Osteocyte (in vitro differentiated cells): ENCODE data around the gene EXOSC10. TPM values are rescaled to one million over a fixed set of nuclear protein-coding genes. Genes with fewer than 3 reads are reported as not detected.
"Not testable (repeated sequence)": the region's sequence is repeated elsewhere in the genome, so short reads cannot be mapped to it uniquely, and the experiment has no call there.

Source experiments
- DNase-seq: peaks from one replicate; pipeline ENCODE4 v3.0.0; 2021; ENCODE audit warnings: mixed read lengths; ENCODE audit not compliant: unreplicated experiment; ENCODE audit errors: extremely low spot score
- H3K27ac Mint-ChIP-seq: one replicate; pipeline ENCODE4 v1.8.0; 2021; ENCODE audit warnings: mild to moderate bottlenecking, mixed read lengths; ENCODE audit not compliant: unreplicated experiment
- H3K27me3 Mint-ChIP-seq: one replicate; pipeline ENCODE4 v1.8.0; 2021; ENCODE audit warnings: mixed read lengths; ENCODE audit not compliant: unreplicated experiment
- H3K36me3 Mint-ChIP-seq: one replicate; pipeline ENCODE4 v1.8.0; 2021; ENCODE audit warnings: mixed read lengths; ENCODE audit not compliant: unreplicated experiment
- H3K4me1 Mint-ChIP-seq: one replicate; pipeline ENCODE4 v1.8.0; 2021; ENCODE audit warnings: mixed read lengths; ENCODE audit not compliant: unreplicated experiment
- H3K4me3 Mint-ChIP-seq: one replicate; pipeline ENCODE4 v1.8.0; 2021; ENCODE audit warnings: mild to moderate bottlenecking, moderate library complexity, mixed read lengths; ENCODE audit not compliant: unreplicated experiment
- H3K9me3 Mint-ChIP-seq: one replicate; pipeline ENCODE4 v1.8.0; 2021; ENCODE audit warnings: mixed read lengths; ENCODE audit not compliant: unreplicated experiment
- CTCF ChIP-seq: fragments of 200-600 bp; sonication (generic); IDR thresholded peaks from 2 replicates; pipeline ENCODE4 v1.5.0; 2021; ENCODE audit warnings: antibody characterized with exemption, mild to moderate bottlenecking, moderate library complexity
- total RNA-seq: library from RNA; stranded (reverse); gene quantifications from 2 replicates; pipeline ENCODE4 v1.2.1, GENCODE V29; 2021

EXOSC10 gene
- total RNA-seq, 1 donor from 2014 or later: 66.1 TPM

- H3K9me3 Mint-ChIP-seq: no peaks in the 10 kb centered on the region
- no peaks in the 10 kb centered on the region for H3K27me3 Mint-ChIP-seq
- no peaks in the 10 kb centered on the region for H3K36me3 Mint-ChIP-seq
- TF ChIP-seq CTCF: no peak
- no peak overlapping the region for H3K27ac Mint-ChIP-seq
- no peaks in the 10 kb centered on the region for H3K4me1 Mint-ChIP-seq
- DNase-seq: no peak
- H3K4me3 Mint-ChIP-seq: no peak overlapping the region
These were observed 55.4 kb downstream of the EXOSC10 start for GRCh38 chr1:11044086-11044848.

GRCh38 chr1:11042995-11043874 is 56.4 kb downstream of the EXOSC10 start:
- no peaks in the 10 kb centered on the region for H3K4me1 Mint-ChIP-seq
- no peak for DNase-seq
- H3K4me3 Mint-ChIP-seq: no peak overlapping the region
- no peaks in the 10 kb centered on the region for H3K36me3 Mint-ChIP-seq
- TF ChIP-seq CTCF: no peak
- no peaks in the 10 kb centered on the region for H3K9me3 Mint-ChIP-seq
- no peak overlapping the region for H3K27ac Mint-ChIP-seq
- H3K27me3 Mint-ChIP-seq: no peaks in the 10 kb centered on the region

- no peaks in the 10 kb centered on the region for H3K9me3 Mint-ChIP-seq
- TF ChIP-seq CTCF: no peak
- no peaks in the 10 kb centered on the region for H3K27me3 Mint-ChIP-seq
These were observed 57.6 kb downstream of the EXOSC10 start for GRCh38 chr1:11042065-11042464.

GRCh38 chr1:11041048-11041447 is 58.6 kb downstream of the EXOSC10 start:
- H3K9me3 Mint-ChIP-seq: no peaks in the 10 kb centered on the region

More at GRCh38 chr1:11042065-11042464, 57.6 kb downstream of the EXOSC10 start:
- Mint-ChIP-seq H3K4me1 (no peaks in the 10 kb centered on the region), H3K27ac (no peak overlapping the region), H3K4me3 (no peak overlapping the region), H3K36me3 (no peaks in the 10 kb centered on the region)
- no peak for DNase-seq

GRCh38 chr1:11040105-11040429 is 59.6 kb downstream of the EXOSC10 start:
- H3K9me3 Mint-ChIP-seq, H3K27me3 Mint-ChIP-seq, H3K4me1 Mint-ChIP-seq, H3K36me3 Mint-ChIP-seq, H3K4me3 Mint-ChIP-seq, DNase-seq, H3K27ac Mint-ChIP-seq: not testable (repeated sequence)

More at GRCh38 chr1:11041048-11041447, 58.6 kb downstream of the EXOSC10 start:
- Mint-ChIP-seq H3K27me3 (no peaks in the 10 kb centered on the region), H3K4me1 (no peaks in the 10 kb centered on the region), H3K27ac (no peak overlapping the region), H3K4me3 (no peak overlapping the region), H3K36me3 (no peaks in the 10 kb centered on the region)
- DNase-seq: no peak
- TF ChIP-seq CTCF: no peak
